Measurements from ENCODE around the gene ANTXRL. TPM values are rescaled to one million over a fixed set of nuclear protein-coding genes. Genes with fewer than 3 reads are reported as not detected.
"Not testable (repeated sequence)": the region's sequence is repeated elsewhere in the genome, so short reads cannot be mapped to it uniquely, and the experiment has no call there.

ANTXRL gene
- polyA plus RNA-seq, 4 donors, result not detected

GRCh38 chr10:46305079-46305818 lies 18.5 kb downstream of the ANTXRL start:
- no peak for DNase-seq (ENCODE audit: low read depth in 4 of 4, low spot score in 3 of 4)

DNA sequence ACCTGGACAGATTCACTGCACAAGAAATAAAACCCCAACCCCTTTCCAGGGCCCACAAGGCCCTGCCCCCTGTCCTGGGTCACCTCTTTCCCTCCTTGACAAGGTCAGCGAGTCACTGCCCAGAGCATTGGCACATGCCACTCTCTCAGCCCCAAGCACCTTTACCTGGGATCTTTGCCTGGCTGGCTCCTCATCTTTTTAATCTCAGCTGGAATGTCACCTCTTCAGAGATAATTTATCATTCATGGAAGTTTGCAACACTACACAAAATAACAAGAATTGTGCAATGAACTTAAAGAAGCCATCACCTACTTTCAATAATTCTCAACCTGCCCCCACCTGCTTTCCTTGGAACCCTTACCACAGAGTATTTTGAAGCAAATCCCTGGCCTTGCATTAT lies 19.2 kb downstream of the ANTXRL start:
- no peak for DNase-seq (ENCODE audit: low read depth in 4 of 4, low spot score in 3 of 4)

GRCh38 chr10:46306516-46307184 lies 19.9 kb downstream of the ANTXRL start:
- DNase-seq (ENCODE audit: low read depth in 4 of 4, low spot score in 3 of 4), result no peak

- DNase-seq (ENCODE audit: low read depth in 4 of 4, low spot score in 3 of 4), result no peak
Measured at GRCh38 chr10:46307281-46308112, 20.7 kb downstream of the ANTXRL start.

GRCh38 chr10:46308113-46308415 lies 21.3 kb downstream of the ANTXRL start:
- no peak for DNase-seq (ENCODE audit: low read depth in 4 of 4, low spot score in 3 of 4)

DNA sequence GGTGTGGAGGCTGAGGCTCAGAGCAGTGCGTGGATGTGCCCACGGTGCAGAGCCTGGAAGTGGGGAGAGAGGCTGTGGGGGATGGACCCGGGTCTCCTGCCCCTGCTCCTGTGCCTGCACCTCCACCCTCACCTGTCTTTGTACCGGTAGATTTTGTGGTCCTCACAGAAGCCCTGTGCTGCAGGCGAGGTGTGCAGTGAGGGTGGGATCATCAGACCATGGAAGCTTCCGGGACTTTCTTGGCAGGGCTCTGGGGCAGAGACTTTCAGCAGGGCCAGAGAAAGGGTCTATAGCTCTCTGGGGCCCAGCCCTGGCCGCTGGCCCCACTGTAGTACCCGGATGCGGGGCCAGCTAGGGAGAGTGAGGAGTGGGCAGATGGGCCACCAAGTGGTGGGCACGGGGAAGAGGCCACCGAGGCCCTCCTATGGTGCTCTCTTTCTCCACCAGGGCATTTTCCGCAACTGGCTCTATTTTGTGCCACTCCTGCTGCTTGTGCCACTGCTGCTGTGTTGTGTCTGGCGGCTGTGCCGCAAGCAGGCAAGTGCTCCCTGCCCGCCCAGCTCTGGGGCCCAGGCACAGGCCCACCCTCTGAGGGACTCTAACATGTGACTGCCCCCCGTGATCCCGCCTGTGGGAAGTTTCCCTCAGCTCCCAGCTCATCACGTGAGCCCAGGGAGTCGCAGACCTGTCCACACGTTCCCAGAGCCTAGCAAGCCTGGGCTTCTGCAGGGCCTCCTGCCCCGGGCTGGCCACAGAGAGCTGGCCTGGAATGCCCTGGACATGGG lies 22.1 kb downstream of the ANTXRL start:
- no peak for DNase-seq (ENCODE audit: low read depth in 4 of 4, low spot score in 3 of 4)

GRCh38 chr10:46309511-46310142 lies 22.8 kb downstream of the ANTXRL start:
- DNase-seq (ENCODE audit: low read depth in 4 of 4, low spot score in 3 of 4), result no peak

- DNase-seq (ENCODE audit: low read depth in 4 of 4, low spot score in 3 of 4), result no peak
Measured at GRCh38 chr10:46310143-46310514, 23.3 kb downstream of the ANTXRL start.

DNA sequence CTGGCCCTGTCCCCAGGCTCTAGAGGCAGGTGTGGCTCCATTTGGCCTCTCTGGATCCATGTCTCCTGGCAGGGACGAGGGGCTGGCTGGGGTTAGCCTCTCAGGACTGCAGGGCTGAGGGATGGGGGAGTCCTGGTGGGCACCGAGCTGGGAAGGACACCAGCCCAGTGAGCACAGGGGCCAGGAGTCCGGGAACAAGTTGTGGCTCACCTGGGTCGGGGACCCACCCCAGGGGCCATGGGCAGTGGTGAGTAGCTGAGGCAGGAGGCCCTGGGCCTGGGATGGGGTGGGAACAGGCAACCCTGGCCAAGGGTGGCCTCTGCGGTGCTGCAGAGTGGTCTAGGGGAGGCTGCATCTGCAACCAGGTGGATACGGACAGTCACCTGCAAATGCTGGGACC lies 24.1 kb downstream of the ANTXRL start:
- no peak for DNase-seq (ENCODE audit: low read depth in 4 of 4, low spot score in 3 of 4)

DNA sequence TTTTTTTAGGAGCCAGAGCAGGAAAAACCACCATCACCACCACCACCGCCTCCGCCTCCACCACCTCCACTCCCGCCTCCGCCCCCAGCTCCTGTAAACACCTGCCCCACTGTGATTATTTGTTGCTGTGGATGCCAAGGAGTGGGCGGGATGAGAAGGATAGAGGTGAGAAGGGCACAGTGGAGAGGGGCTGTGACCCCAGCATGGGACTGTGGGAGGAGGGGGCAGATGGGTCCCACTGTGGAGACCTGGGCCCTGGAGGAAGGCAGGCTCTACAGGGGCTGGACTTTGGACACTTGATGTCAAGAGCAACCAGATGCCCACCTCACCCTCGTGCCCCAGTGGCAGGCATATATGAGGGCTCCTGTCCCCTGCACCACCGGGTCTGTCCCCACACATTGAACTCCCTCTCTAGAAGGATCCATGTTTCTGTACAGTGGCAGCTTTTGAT lies 24.7 kb downstream of the ANTXRL start:
- DNase-seq (ENCODE audit: low read depth in 4 of 4, low spot score in 3 of 4), result no peak

- not testable (repeated sequence) for DNase-seq (ENCODE audit: low read depth in 4 of 4, low spot score in 3 of 4)
Measured at GRCh38 chr10:46311961-46312431, 25.2 kb downstream of the ANTXRL start.

- no peak for DNase-seq (ENCODE audit: low read depth in 4 of 4, low spot score in 3 of 4)
Measured at GRCh38 chr10:46312953-46313352, 26.2 kb downstream of the ANTXRL start.

DNA sequence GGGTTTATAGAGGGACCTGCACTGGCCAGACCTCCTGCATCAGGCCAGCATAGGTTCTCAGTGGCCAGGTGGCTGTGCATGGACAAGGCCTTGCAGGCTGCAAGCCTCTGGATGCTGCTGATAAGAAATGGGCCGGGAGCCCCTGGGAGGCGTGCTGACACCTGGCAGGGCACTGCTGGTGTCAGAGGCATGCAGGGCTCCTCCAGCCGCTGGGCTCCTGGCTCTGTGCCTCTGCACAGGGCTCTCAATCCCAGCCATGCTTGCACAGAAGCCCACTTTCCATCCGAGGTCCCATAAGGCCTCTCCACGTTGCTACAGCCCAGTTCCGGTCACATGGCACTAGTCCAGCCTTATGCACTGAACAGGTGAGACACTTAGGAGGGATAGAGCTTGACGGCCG lies 27.3 kb downstream of the ANTXRL start:
- DNase-seq (ENCODE audit: low read depth in 4 of 4, low spot score in 3 of 4), result no peak

DNA sequence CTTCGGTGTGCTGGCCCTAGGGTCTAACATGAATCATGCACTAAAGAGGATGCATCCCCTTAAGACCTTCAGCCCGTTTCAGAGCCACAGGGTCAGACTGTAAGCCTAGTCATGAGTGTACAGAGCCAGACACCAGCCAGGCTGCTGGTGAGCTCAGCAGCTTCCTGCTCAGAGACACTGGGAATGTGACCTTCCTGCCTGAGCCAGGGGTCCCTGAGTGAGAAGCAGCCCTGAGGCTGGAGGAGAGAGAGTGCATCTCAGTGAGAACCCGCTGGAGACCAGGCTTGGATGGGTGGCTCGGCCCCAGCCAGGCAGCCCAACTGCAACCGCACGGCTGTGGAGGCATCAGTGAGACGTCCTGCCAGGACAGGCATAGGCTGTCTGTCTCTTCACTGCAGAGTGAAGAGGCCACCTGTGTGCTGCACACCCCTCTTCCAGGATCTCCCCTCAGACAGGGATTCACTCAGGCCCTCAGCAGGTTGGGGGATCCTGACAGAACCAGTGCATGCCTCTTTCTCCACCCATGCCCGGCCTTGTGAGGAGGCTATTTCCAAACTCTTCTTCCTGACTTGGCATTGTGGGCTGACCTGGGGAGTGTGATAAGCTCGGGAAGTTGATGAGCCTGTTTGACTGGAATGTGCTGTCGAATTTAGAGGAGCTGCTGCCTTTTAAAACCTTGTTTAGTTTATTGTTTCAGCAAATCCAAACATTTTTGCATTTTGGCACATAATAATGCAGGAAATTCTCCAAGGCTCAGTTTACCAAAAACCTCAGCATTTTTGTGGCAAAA lies 28.5 kb downstream of the ANTXRL start:
- DNase-seq (ENCODE audit: low read depth in 4 of 4, low spot score in 3 of 4), result not testable (repeated sequence)

DNA sequence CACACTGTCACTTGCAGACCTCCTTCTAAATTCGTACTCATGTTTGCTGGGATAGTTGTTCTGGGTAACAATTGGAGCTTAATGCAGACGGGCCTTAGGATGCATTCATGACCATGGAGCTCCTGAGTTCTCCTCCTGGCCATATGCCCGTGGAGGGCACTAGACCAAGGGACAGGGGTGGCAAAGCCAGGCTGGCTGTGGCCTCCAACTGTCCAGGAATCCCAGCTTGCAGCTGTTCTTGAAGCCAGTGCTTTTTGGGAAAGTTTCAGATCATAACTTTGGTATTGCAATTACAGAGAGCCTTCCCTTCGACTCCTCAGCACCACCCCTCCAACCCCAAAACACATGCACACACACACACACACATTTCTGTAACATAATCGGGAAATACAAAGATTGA lies 30.6 kb downstream of the ANTXRL start:
- no peak for DNase-seq (ENCODE audit: low read depth in 4 of 4, low spot score in 3 of 4)

DNA sequence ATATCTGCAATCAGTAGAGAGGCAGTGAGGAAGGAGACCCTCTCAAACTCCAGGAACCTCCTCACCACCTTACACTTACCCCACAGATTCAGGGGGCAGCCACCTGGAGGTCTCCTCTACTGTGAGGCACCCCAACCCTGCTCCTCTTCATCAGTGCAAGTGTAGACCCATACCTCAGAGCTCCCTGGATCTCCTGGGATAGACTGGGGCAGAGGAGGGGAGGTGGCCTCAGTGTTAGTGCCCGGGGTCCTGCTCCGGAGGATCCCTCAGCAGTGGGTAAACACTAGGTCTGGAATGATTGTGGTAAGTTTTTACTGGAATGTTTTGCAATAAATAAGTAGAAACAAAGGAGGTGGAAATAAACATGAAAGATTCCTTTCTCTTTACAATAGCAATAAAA lies 31.1 kb downstream of the ANTXRL start:
- no peak for DNase-seq (ENCODE audit: low read depth in 4 of 4, low spot score in 3 of 4)

DNA sequence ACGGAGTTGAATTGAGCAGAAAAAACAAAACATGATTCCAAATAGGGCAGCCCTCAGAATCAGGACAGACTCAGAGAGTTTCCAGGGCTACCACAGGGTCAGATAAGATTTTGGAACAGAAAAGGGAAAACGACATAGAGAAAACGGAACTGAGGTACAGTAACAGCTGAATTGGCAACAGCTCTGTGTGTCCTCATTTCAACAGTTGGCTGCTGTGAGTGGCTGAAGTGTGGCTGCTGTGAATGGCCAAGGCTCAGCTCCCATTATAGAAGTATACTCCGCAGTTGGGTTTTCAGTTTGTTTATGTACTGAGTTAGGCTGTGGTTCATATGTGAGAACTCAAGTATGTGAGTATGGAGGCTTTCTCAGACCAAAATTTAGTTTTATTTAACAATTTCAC lies 32.0 kb downstream of the ANTXRL start:
- no peak for DNase-seq (ENCODE audit: low read depth in 4 of 4, low spot score in 3 of 4)

GRCh38 chr10:46319389-46319788 lies 32.6 kb downstream of the ANTXRL start:
- DNase-seq (ENCODE audit: low read depth in 4 of 4, low spot score in 3 of 4), result no peak

- DNase-seq (ENCODE audit: low read depth in 4 of 4, low spot score in 3 of 4), result no peak
Measured at GRCh38 chr10:46321770-46322169, 35.0 kb downstream of the ANTXRL start.

Measured in left renal pelvis (tissue), 4 donors.